Fibroblast of lung (primary cell): ENCODE data around the gene MAP3K3.

Experiments
- EZH2 ChIP-seq: IDR thresholded peaks from 2 replicates; pipeline ENCODE4 v1.5.1; 2012; ENCODE audit warnings: low read length, control low read depth, mild to moderate bottlenecking; ENCODE audit errors: missing control alignments
- TF ChIP-seq, protein P1 (sequence below), 2 donors: IDR thresholded peaks in 1 of 2; conservative IDR thresholded peaks in 1 of 2; 1 replicate in 1 of 2; 2 replicates in 1 of 2; pipeline ENCODE4 v1.5.1; 2011 to 2012; ENCODE audit warnings: low read length in 2 of 2, control low read depth in 1 of 2, inconsistent platforms in 1 of 2, low read depth in 1 of 2, mild to moderate bottlenecking in 1 of 2

DNA sequence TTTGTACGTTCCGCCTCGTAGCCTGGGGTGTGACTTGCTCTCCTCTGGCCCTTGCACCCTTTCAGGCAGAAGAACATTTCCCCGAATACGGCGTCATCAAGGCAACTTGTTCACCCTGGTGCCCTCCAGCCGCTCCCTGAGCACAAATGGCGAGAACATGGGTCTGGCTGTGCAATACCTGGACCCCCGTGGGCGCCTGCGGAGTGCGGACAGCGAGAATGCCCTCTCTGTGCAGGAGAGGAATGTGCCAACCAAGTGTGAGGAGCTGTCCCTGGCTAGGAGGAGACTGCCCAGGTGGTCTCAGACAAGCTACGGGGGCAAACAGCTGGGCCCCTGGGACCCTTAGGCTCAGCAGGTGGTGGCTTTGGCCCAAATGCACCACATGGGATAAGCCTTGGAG is 67.3 kb downstream of the MAP3K3 start:
- TF ChIP-seq, protein P1, sequence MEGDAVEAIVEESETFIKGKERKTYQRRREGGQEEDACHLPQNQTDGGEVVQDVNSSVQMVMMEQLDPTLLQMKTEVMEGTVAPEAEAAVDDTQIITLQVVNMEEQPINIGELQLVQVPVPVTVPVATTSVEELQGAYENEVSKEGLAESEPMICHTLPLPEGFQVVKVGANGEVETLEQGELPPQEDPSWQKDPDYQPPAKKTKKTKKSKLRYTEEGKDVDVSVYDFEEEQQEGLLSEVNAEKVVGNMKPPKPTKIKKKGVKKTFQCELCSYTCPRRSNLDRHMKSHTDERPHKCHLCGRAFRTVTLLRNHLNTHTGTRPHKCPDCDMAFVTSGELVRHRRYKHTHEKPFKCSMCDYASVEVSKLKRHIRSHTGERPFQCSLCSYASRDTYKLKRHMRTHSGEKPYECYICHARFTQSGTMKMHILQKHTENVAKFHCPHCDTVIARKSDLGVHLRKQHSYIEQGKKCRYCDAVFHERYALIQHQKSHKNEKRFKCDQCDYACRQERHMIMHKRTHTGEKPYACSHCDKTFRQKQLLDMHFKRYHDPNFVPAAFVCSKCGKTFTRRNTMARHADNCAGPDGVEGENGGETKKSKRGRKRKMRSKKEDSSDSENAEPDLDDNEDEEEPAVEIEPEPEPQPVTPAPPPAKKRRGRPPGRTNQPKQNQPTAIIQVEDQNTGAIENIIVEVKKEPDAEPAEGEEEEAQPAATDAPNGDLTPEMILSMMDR (conservative IDR thresholded peaks at IDR 0.05 in 1 of 2, IDR thresholded peaks at IDR 0.05 in 1 of 2; ENCODE audit: low read depth in 1 of 2, low read length in 2 of 2): no peak
- TF ChIP-seq EZH2: no peak
